T47D (cell line): ENCODE results near the gene NMNAT3.

Experiments
- DNase-seq, 2 experiments: peaks; one replicate each; pipeline versions ENCODE4 v3.0.0 to v3.0.0-alpha.2; 2011 to 2012; ENCODE audit warnings: low read depth in 1 of 2, low spot score in 1 of 2
- JUND ChIP-seq: IDR thresholded peaks from 2 replicates; pipeline ENCODE4 v1.6.1; 2012; ENCODE audit warnings: low read depth
- in situ Hi-C: cut with HindIII; loops from 2 replicates; pipeline ENCODE4 v1.10.0; 2016; ENCODE audit warnings: low sequenced_read_pairs, low pct_unique_long_range_greater_than_20kb

Gene NMNAT3

GRCh38 chr3:139646512-139646911 lies 31.3 kb downstream of the NMNAT3 start:
- TF ChIP-seq JUND = no peak
- in situ Hi-C loops = no loop called here
- no peak for DNase-seq

- in situ Hi-C loops = no loop called here
- TF ChIP-seq JUND = no peak
- no peak for DNase-seq
These were observed 34.8 kb downstream of the NMNAT3 start for GRCh38 chr3:139642996-139643395.

- DNase-seq = no peak
- no peak for TF ChIP-seq JUND
- in situ Hi-C loops = no loop called here
These were observed 37.3 kb downstream of the NMNAT3 start for GRCh38 chr3:139640456-139640855.

GRCh38 chr3:139639662-139640061 lies 38.1 kb downstream of the NMNAT3 start:
- no peak for TF ChIP-seq JUND
- in situ Hi-C loops = no loop called here
- DNase-seq = no peak

GRCh38 chr3:139638518-139638917 lies 39.3 kb downstream of the NMNAT3 start:
- in situ Hi-C loops = no loop called here
- no peak for DNase-seq

GRCh38 chr3:139636511-139636910 lies 41.3 kb downstream of the NMNAT3 start:
- TF ChIP-seq JUND = no peak
- no peak for DNase-seq
- in situ Hi-C loops = no loop called here

More at GRCh38 chr3:139638518-139638917, 39.3 kb downstream of the NMNAT3 start:
- no peak for TF ChIP-seq JUND

- in situ Hi-C loops = no loop called here
- no peak for DNase-seq
- no peak for TF ChIP-seq JUND
These were observed 43.6 kb downstream of the NMNAT3 start for GRCh38 chr3:139634111-139634635.

GRCh38 chr3:139633511-139633910 lies 44.3 kb downstream of the NMNAT3 start:
- DNase-seq = no peak
- in situ Hi-C loops = no loop called here
- TF ChIP-seq JUND = no peak

GRCh38 chr3:139630542-139630941 lies 47.2 kb downstream of the NMNAT3 start:
- DNase-seq = no peak
- no peak for TF ChIP-seq JUND
- in situ Hi-C loops = no loop called here

- in situ Hi-C loops = no loop called here
- no peak for TF ChIP-seq JUND
- DNase-seq = peak; percentile 24 to 53
These were observed 48.7 kb downstream of the NMNAT3 start for GRCh38 chr3:139629033-139629432.

- in situ Hi-C loops = no loop called here
- no peak for DNase-seq
- no peak for TF ChIP-seq JUND
These were observed 50.0 kb downstream of the NMNAT3 start for GRCh38 chr3:139627759-139628158.

- no peak for TF ChIP-seq JUND
- in situ Hi-C loops = no loop called here
- no peak for DNase-seq
These were observed 57.3 kb downstream of the NMNAT3 start for GRCh38 chr3:139620438-139620837.

- no peak for TF ChIP-seq JUND
- in situ Hi-C loops = no loop called here
- DNase-seq = no peak
These were observed 58.3 kb downstream of the NMNAT3 start for GRCh38 chr3:139619484-139619883.

GRCh38 chr3:139617672-139618268 lies 60.0 kb downstream of the NMNAT3 start:
- no peak for TF ChIP-seq JUND
- no peak for DNase-seq
- in situ Hi-C loops = no loop called here

- TF ChIP-seq JUND = no peak
- no peak for DNase-seq
- in situ Hi-C loops = no loop called here
These were observed 66.2 kb downstream of the NMNAT3 start for GRCh38 chr3:139611528-139611927.
